Ureter (tissue), 1 donor: ENCODE measurements around the gene HS6ST3. TPM values are rescaled to one million over a fixed set of nuclear protein-coding genes. Genes with fewer than 3 reads are reported as not detected.

ENCODE experiments used
- DNase-seq: peaks from one replicate; pipeline ENCODE4 v3.0.0-alpha.2; 2020; ENCODE audit warnings: low spot score
- total RNA-seq: library from RNA; stranded (reverse); gene quantifications from one replicate; pipeline ENCODE4 v1.2.4, GENCODE V29; 2023
- donor health status: DM: yes; HTN: yes; CAD: no.

Gene HS6ST3
- total RNA-seq, 1 donor from 2014 or later: 4.4 TPM

DNA sequence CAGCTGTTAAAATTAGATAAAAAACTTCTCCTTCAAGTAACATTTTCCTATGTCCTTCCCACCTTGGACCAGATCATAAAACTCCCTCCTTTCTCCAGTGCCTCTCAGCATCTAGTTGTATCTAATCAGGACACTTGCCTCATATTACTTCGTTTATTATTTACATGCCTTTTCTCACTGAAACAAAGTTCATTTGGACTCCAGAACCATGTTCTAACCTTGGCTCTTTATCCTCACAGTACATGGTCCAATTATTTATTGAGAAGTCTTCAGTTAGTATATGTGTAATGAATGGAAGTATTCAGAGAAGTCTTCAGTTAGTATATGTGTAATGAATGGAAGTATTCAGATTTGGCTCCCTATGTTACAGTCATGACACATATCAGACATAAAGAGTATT is 561.7 kb downstream of the HS6ST3 start:
- DNase-seq: no peak

DNA sequence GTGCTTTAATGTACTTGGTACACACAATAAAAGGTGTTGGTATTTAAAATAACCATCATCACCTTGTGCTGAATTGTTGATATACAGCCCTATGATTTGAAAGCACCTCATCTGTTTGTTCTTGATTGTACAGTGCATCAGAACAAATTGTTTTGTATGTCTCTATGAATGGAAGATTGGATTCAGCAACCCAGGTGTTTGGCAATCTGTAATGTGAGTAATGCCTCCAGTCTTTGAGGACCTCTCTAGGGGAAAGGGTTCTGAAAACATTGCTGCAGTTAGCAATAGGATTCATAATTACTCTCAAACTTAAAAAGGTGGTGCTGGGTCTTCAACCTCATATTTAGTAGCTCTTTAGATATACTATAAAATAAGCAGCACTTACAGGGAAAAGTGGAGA is 562.6 kb downstream of the HS6ST3 start:
- DNase-seq: no peak

DNA sequence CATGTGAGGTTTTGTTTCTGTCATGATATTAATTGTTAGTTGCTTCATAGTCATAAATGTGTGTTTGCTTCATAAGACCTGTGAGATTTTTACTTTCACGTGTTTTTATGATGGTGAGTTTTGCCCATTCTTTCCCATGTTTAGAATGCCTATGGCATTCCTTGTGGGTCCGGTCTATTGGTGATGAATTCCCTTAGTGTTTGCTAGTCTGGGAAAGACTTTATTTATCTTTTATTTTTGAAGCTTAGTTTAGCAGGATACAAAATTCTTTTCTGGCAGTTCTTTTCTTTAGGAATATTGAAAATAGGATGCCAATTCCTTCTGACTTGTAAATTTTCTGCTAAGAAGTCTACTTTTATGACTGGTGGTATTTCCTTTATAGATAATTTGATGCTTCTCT is 571.7 kb downstream of the HS6ST3 start:
- no peak for DNase-seq

DNA sequence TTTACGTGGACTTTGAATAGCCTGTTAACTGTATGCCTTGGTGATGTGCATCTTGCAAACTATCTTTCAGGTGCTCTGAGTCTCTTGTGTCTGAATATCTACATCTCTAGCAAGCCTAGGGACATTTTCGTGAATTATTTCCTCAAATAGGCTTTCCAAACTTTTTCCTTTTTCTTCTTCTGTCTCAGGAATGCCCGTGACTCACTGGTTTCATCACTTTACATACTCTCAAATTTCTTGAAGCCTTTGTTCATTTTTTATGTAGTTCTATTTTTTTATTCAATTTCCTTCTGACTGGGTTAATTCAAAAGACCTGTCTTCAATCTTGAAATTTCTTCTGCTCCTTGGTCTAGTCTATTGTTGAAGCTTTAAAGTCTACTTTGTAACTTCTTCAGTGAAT is 572.1 kb downstream of the HS6ST3 start:
- DNase-seq: no peak

DNA sequence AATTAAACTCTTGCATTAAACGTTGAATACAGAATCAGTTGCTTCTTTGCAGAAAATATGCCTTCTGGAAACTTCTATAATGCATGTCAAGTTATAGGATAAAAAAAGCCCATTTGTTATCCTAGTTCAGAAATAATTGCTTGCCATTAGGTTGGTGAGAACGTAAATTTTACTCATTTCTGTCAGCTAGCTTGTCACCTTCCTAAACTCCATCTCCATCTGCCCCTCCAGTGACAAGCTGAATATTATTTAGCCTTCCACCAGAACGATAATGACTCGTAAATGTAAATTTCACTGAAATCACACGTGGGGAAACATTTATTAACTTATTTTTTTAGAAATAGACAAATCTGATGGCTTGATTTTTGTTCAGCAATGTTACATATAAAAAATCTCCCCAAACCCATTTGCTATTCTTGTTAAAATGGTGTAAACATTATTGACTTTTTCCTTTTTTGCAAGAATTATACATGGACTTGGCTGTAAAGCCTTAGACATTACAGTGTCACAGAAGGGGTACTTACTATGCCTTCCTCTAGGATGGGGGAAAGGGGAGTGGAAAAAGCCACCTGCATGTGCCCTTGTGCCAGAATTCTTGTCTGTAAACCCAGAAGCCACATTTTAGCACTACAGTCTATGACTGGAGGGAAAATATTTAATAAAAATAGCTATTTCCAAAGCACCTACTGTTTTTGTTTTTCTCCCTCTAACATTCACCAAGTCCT is 577.5 kb downstream of the HS6ST3 start:
- no peak for DNase-seq

DNA sequence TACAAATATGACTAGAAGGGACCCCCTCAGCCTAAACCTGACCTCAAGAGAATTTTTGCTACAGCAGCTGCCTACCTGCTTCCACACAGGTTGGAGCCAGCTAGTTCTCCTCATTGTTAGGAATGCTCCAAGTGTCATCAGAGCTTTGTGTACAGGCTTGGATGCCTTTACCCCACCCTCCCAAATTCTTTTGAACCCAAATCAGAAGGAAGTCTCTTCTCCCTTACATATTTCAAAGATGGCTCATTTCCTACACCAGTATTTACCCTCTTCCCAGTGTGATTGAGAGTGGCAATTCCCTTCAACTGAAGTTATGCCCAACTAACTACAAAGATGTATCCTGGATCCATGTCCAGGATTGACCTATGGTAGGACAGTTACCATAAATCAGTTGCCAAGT is 581.2 kb downstream of the HS6ST3 start:
- no peak for DNase-seq

DNA sequence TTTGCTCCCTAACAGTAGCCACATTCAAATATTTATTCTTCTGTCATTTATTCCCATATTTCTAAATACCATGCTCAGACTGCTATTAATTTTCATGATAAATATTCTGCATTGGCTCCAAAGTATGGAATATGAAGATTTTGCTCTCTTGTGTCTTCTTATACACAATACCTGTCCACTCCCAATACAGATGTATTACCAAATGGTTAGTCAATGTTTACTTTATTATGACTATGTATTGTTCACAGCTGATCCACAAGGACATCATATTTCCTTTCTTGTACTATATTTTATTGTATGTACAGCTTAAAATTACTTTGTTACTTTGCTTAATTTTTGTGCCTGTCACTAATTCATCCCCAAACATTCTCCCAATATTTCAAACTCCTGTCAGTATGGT is 582.1 kb downstream of the HS6ST3 start:
- DNase-seq: no peak

DNA sequence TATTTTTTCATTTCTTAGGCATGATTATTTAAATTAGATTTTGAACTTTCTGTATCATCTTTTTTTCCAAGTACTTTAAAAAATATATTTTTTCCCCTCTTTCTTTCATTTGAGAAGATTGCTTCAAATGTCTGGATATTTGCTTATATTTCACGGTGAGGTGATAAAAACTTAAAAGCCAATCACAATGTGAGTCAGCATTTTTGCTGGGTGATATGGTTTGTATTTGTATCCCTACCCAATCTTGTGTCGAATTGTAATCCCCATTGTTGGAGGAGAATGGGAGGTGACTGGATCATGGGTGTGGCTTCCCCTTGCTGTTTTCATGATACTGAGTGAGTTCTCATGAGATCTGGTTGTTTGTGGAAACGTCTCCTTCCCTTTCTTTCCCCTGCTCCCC is 583.9 kb downstream of the HS6ST3 start:
- DNase-seq: no peak

DNA sequence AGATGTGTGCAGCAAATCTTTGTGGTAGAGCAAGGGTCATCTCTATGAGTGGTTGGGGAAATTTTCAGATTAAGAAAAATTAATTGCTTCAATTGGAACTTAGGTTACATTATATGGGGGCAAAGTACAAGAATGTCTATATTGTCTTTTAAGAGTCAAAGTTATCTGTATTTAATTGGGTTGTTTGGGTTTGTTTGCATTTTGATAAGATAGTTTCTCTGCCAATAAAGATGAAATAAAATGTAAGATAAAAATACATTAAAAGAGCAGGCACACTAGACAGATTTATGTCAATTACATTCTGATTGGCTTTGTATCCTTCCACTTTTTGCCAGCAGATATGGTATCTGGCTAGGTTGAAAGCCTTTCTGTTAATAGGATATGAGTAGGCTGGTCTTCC is 587.1 kb downstream of the HS6ST3 start:
- no peak for DNase-seq

DNA sequence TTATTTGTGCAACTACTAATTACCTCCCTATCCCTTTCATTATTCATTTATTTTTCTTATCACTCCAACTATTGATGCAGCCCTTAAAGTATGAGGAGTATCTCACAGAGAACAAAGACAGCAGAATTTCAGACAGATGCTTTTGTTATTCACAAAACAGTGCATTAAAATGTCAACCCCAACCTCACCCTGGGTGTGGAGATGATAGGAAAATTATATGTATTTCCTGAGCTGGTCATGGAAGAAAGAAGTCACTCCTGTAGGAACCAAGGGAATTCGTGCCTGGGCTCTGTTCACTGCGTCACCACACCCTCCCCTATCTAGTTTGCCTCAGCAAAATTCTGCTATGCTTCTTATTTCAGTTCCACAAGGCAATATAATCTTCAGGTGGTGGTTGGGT is 588.9 kb downstream of the HS6ST3 start:
- no peak for DNase-seq

DNA sequence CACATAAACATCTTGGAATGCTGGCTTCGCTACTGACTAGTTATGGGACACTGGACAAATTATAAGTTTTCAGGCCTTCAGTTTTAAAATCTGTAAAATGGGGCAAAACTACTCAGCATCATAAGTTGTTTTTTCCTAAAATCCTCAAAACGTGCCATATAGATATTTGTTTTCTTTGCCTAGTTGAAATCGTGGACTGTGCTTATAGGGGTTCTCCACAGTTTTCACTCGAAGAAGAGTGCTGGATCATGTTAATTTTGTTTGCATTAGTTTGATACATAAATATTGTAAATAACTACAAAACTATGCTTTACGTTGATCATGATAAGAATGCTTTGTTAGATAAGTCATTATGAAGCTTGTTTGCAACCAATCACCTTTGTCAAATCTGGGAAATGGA is 591.0 kb downstream of the HS6ST3 start:
- DNase-seq: no peak

DNA sequence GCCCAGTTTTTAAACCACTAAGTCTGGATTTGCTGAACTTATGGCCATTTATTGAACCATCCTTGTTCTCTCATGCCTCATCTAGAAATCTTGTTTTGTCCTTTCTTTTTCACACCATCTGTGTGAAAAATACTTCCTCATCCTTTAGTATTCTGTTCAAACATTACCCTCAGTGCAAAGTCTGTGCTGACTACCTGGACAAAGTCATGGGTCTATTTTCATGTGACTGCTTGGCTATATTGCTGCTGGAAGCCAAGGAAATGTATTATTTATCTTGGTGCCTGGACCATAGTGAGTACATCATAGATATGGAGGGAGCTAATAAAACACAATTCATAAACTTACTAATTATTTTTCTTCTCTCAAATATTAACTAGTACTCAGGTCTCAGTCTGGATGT is 591.9 kb downstream of the HS6ST3 start:
- DNase-seq: no peak

DNA sequence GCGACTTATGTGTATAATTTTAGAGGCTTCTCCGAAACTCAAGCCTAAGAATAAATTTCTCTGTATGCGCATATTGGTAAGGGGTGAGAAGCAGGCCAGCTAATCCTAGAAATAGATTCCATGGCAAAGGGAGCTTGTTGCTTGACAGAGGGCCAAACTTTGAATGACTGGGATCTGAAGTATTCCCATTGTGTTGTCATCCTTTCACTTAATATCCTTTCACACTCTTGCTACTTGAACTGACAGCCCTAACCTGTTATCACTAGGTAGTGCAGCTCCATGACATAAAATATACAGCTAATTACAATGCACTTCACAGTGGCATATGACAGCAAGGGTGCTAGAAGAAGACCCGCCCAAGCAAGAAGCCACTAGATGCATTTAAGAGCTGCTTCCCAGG is 594.6 kb downstream of the HS6ST3 start:
- DNase-seq: no peak

DNA sequence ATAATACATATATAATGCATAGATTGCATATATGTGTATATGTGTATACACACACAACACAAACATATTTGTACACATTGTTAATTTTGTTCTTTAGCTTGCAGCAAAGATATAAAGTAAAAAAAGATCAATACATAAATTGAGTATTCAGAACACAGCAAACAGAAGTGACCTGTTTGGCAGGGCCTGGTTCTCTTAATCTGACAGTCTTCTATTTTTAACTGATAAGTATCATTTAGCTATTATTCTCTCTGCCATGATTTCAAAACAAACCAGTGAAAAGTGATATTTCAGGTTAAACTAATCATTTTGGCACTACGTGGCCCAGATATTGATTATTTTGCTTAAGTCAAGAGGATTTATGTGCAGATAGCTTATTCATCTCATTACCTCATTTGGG is 595.0 kb downstream of the HS6ST3 start:
- no peak for DNase-seq

DNA sequence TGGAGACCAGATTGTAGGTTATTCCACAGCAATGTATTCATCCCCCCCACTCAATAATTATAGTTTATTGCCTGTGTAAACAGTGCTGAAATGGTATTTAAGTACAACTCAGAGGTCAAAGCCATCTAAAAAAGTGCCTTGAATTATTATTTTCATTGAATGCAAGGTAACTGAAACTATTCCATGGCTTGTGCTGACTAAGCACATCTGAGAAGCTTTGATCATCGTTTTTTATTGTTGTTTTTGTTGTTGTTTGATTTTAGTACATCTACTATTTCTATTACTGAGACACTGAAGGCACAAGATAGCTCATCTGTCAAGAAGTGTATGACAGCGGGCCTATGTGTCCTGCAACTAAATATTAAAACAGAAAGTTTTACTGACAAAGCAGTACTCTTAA is 596.4 kb downstream of the HS6ST3 start:
- DNase-seq: no peak

DNA sequence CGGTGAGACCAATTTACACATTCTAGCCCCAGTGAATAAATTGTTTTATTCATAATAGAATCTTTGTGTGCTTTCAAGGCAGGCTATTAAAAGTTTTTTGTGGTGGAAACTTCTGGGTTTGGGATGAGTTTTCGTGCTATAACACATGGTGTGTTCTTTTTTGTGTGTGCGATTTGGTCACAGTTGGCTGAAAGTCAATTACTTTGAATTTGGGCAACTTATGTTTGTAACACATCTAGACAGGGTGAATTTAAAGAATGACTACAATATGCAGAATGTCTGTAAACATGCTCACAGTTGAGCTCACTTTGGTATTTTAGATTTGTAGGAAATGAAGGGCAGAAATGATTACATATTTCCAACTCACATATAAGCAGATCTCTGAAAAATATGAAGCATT is 597.3 kb downstream of the HS6ST3 start:
- no peak for DNase-seq

DNA sequence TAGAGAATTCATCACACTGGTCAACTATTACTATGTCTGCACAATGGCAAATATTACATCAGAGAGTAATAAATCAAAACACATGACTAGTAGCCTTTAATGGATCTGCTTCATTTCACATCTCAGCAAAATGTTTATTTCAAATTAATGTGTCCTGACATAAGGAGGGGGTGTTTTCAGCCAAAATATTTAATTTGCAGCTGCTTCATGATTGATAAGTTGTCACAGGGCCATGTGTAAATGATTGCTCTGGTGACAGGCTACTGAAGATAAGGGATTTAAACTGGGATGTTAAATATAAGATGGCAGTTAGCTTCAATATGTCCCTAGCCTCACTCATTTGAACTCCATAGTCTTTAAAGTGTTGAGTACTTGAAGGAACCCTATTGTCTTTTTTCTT is 601.1 kb downstream of the HS6ST3 start:
- DNase-seq: no peak

DNA sequence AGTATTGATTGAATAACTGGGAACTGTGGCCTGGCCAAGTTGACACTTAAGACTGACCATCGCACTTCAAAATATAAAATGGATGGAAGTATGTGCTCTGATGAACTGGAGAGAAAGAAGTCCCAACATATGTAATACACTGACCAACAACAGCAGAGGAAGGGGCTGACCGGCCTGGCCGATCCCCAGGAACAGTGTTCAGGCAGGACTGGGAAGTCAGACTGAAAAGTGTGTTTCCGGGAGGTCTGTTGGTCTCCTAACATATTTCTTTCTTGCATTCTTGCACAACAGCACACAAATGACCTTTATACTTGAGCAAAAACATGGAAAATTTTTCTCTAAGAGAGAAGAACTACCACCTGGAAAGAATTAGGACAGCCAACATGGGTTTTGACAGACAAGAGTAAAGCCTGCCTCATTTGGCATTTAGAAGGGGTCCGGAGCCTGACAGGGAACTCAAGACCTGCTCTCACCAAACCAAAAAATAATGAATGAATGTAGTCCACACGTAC is 606.5 kb downstream of the HS6ST3 start:
- DNase-seq: no peak

DNA sequence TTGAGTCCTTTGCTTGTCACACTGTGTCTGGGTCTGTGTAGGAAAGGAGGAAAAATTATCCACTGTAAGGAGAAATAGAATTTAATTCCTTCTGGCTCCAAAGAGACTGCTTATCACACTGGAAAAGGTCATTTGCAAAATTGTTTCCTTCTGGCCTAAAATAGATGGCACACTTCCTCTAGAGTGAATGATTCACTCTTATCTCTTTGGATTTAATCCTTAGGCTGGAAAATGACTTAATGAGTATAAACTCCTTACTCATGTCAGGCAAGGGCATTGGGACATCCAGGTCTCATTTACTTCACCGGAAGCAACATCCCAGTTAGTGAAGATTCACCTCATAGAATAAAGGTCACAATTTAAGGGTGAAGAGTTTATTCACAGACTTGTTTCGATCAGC is 610.8 kb downstream of the HS6ST3 start:
- DNase-seq: no peak

DNA sequence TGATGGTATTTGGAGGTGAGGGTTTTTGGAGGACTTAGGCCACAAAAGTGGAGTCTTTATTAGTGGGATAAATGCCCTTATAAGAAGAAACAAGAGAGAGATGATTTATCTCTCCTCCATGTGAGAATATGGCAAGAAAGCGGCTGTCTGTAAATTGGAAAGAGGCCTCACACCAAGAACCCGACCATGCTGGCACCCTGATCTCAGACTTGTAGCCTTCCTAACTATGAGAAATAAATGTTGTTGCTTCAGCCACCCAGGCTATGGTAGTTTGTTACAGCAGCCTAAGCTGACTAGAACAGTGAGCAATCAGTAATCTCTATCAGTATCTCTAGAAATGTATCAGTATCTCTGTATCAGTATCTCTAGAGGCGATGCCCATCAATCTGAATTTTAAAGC is 617.2 kb downstream of the HS6ST3 start:
- no peak for DNase-seq

DNA sequence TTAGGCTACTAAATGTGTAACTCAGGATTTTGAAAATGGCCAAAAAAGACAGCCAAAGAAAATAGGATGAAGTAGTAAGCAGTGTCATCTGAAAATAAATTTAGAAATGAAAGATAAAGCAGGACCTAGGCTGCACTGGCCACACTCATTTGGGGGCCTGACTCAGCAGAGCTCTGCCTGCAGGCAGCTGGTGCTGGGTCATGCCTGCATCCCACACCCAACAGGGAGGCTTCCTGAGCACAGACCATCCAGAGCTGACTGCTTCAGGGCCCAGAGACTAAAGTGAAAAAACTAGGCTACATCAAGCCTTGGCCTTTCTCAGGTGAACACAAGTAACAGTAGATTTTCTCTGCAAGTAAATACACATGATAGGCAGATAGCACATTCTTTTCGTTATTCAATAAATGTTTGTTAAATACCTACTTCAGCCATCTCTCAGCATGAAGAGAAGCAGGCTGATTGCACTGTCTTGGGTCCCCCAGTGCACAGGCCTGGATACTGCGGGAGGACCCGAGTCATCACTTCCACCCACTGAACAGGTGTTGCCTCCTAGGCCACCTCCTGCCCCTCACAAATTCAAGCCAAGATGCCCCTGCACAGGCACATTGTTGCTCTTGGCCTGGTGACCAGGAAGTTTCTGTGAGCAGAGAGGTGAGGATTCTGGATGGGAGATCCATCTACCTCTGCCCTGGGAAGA is 620.4 kb downstream of the HS6ST3 start:
- DNase-seq: no peak

DNA sequence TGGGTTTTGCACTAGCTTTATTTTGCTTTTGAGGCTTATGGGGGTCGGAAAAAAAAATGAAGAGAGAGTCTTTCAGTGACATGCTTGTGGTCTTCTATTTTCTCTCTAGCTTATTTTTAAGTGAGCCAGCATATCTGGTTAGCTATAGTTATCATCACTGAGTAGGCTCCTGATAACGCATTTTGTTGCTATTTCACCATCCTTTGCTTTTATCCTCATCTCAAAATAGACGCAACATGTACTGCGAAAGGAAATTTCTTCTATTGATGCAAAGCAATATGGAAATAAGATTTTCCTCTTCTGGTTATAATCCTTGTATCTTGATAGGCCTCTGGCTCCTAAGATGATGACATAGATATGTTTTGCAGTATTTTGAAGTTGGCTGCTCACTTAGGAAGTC is 630.5 kb downstream of the HS6ST3 start:
- DNase-seq: no peak

DNA sequence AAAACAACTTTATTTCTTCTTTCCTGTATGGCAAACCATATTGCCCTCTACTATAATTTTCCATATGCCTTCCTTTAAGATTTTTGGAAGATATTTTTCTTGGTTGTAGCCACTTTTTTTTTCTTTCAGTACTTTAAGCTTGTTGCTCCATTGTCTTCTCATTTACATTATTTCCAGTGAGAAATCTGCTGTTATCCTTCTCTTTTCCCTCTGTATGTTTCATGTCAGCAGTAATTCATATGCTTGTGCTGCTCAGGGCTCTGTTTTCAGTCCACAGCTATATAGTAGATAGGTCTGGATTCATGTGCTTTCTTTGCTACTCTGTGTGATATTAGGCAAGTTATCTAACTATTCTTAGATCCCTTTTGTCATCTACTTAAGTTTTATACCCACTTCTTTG is 636.7 kb downstream of the HS6ST3 start:
- DNase-seq: no peak

DNA sequence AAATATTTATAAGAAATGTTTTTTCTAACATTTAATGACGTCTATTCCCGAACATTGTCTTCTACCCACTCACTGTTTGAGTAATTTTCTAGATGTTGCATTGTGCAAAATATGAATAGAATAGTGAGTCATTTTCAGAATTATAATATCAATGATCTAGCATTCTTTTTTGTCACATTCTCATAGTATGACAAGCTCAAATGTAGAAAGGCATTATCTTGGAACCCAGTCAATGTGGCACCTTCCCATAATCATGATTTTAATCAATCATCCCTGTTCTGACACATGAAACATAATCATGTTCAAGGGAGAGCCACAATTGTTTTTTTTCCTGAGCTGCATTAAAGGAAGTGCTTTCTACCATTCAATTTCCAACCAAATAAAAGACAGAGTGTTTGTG is 638.6 kb downstream of the HS6ST3 start:
- DNase-seq: no peak
